LNCaP clone FGC (cell line): Measurements from ENCODE around the gene FLT3LG.

Experiments used
- DNase-seq: peaks from one replicate; pipeline ENCODE4 v3.0.0-alpha.2; 2011; ENCODE audit warnings: low read depth
- H3K4me3 ChIP-seq: 2 replicates; pipeline ENCODE4 v1.5.1; 2011; ENCODE audit warnings: mild to moderate bottlenecking, low read depth, low read length, control low read depth
- CTCF ChIP-seq: IDR thresholded peaks from 2 replicates; pipeline ENCODE4 v1.5.1; 2012; ENCODE audit warnings: mild to moderate bottlenecking; ENCODE audit not compliant: control insufficient read depth, insufficient read depth; ENCODE audit errors: extremely low read depth

Gene FLT3LG

GRCh38 chr19:49447485-49448431 is 26.3 kb upstream of the FLT3LG start:
- no peak for DNase-seq

GRCh38 chr19:49448432-49448786 is 25.6 kb upstream of the FLT3LG start:
- TF ChIP-seq CTCF, result no peak
- no peak overlapping the region for H3K4me3 ChIP-seq
- DNase-seq, result no peak

More at GRCh38 chr19:49447485-49448431, 26.3 kb upstream of the FLT3LG start:
- H3K4me3 ChIP-seq, result no peak overlapping the region
- no peak for TF ChIP-seq CTCF

- no peak for TF ChIP-seq CTCF
- no peak for DNase-seq
- peak overlapping the region; percentile 78 for H3K4me3 ChIP-seq
Measured at GRCh38 chr19:49450405-49450804, 23.6 kb upstream of the FLT3LG start.

GRCh38 chr19:49451430-49452181 is 22.4 kb upstream of the FLT3LG start, which contains the start of gene PIH1D1:
PIH1D1 (minus strand) TSS chr19:49451814; CDS start chr19:49451574, 240 bp downstream.
- peak within 1 kb of the TSS; percentile 78 for H3K4me3 ChIP-seq
- DNase-seq, result peak; percentile 99
- TF ChIP-seq CTCF, result no peak

GRCh38 chr19:49453013-49453756 is 20.8 kb upstream of the FLT3LG start, which contains the start of gene ALDH16A1:
ALDH16A1 (plus strand) TSS chr19:49453225; CDS start chr19:49453332, 107 bp downstream.
- DNase-seq, result peak; percentile 90
- no peak for TF ChIP-seq CTCF
- peak within 1 kb of the TSS; percentile 78 for H3K4me3 ChIP-seq

- no peak for DNase-seq
- peak overlapping the region; percentile 67 for H3K4me3 ChIP-seq
- no peak for TF ChIP-seq CTCF
Measured at GRCh38 chr19:49453757-49454240, 20.2 kb upstream of the FLT3LG start.
